ENCODE results near the gene FNDC8. TPM values are rescaled to one million over a fixed set of nuclear protein-coding genes. Genes with fewer than 3 reads are reported as not detected.
"Not testable (repeated sequence)": the region's sequence is repeated elsewhere in the genome, so short reads cannot be mapped to it uniquely, and the experiment has no call there.

Gene FNDC8
- total and polyA plus RNA-seq, 7 experiments from 2014 or later, result not detected

DNA sequence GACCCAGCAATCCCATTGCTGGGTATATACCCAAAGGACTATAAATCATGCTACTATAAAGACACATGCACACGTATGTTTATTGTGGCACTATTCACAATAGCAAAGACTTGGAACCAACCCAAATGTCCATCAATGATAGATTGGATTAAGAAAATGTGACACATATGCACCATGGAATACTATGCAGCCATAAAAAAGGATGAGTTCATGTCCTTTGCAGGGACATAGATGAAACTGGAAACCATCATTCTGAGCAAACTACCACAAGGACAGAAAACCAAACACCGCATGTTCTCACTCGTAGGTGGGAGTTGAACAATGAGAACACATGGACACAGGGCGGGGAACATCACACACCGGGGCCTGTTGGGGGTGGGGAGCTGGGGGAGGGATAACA lies 58.0 kb downstream of the FNDC8 start:
- H3K4me3 Mint-ChIP-seq, result peak overlapping the region in 1 of 10 donors; percentile 32
- CTCF ChIA-PET; H3K4me3 ChIP-seq (ENCODE audit: low read length); DNase-seq; H3K36me3 ChIP-seq (ENCODE audit: control insufficient read depth in 2 of 3, insufficient read depth in 3 of 3, low read length in 3 of 3); H3K9me3 ChIP-seq (ENCODE audit: control insufficient read depth in 2 of 3, low read length in 3 of 3); H3K27me3 ChIP-seq (ENCODE audit: control insufficient read depth in 2 of 2, insufficient read depth in 2 of 2, low read length in 2 of 2); intact Hi-C loops (cut with micrococcal nuclease); ATAC-seq; H3K27ac ChIP-seq (ENCODE audit: low read depth, low read length); H3K9me3 Mint-ChIP-seq; H3K27me3 Mint-ChIP-seq: not testable (repeated sequence)
- peaks cover 20 to 36% of the 10 kb centered on the region in 2 donors for H3K4me1 ChIP-seq (ENCODE audit: control insufficient read depth in 2 of 2, insufficient read depth in 2 of 2, low read length in 2 of 2)
- peak overlapping the region in 3 of 9 donors; percentile 51 to 90 (median 57) for H3K27ac Mint-ChIP-seq
- H3K4me1 Mint-ChIP-seq, result peaks cover 47 to 87% (median 75%) of the 10 kb centered on the region in 7 donors
- H3K36me3 Mint-ChIP-seq, result peaks cover 0 to 10% (median 0%) of the 10 kb centered on the region in 5 donors
- POLR2A ChIA-PET, result interaction anchor here (0.9 to 1.9 kb wide), 5 partner anchors 8 to 62 kb away, joined by 3 to 6 read pairs (median 3); no protein-coding TSS in a partner anchor

Other genes starting within 250 kb of the FNDC8 start
- 1 to 10 TPM; 1.6 to 3.8 (median 2.4) TPM for gene CCT6B, start 160.2 kb upstream of the FNDC8 start, total RNA-seq
- 1 to 10 TPM; 1.3 TPM for gene CCT6B, start 160.2 kb upstream of the FNDC8 start, polyA plus RNA-seq
- gene ZNF830, start 160.1 kb upstream of the FNDC8 start, total RNA-seq, result 10 to 100 TPM; 26.9 to 47.3 (median 44.9) TPM
- gene ZNF830, start 160.1 kb upstream of the FNDC8 start, polyA plus RNA-seq, result 10 to 100 TPM; 20.6 to 30.1 TPM
- gene LIG3, start 141.1 kb upstream of the FNDC8 start, total RNA-seq, result 10 to 100 TPM; 50.2 to 60.3 (median 52.0) TPM
- gene LIG3, start 141.1 kb upstream of the FNDC8 start, polyA plus RNA-seq, result 10 to 100 TPM; 14.4 to 15.0 TPM
- 10 to 100 TPM; 45.0 to 74.7 (median 55.7) TPM for gene RFFL, start 57.9 kb upstream of the FNDC8 start, total RNA-seq
- 10 to 100 TPM; 36.4 to 47.1 TPM for gene RFFL, start 57.9 kb upstream of the FNDC8 start, polyA plus RNA-seq
- 10 to 100 TPM; 15.0 to 34.2 (median 25.4) TPM for gene RAD51D, start 1.8 kb upstream of the FNDC8 start, total RNA-seq
- 10 to 100 TPM in 1 of 2 donors, 1 to 10 TPM in 1; 7.0 to 17.6 TPM for gene RAD51D, start 1.8 kb upstream of the FNDC8 start, polyA plus RNA-seq
- 10 to 100 TPM in 4 of 5 experiments, 1 to 10 TPM in 1; 10.0 to 29.4 (median 21.8) TPM for gene NLE1, start 20.7 kb downstream of the FNDC8 start, total RNA-seq
- gene NLE1, start 20.7 kb downstream of the FNDC8 start, polyA plus RNA-seq, result 10 to 100 TPM in 1 of 2 donors, 1 to 10 TPM in 1; 6.1 to 10.7 TPM
- under 1 TPM; 0.10 to 0.62 (median 0.29) TPM for gene UNC45B, start 26.2 kb downstream of the FNDC8 start, total RNA-seq
- gene UNC45B, start 26.2 kb downstream of the FNDC8 start, polyA plus RNA-seq, result under 1 TPM; 0.10 to 0.22 TPM
- not detected for gene SLC35G3, start 72.8 kb downstream of the FNDC8 start, total RNA-seq
- not detected for gene SLC35G3, start 72.8 kb downstream of the FNDC8 start, polyA plus RNA-seq
- gene SLFN5, start 121.5 kb downstream of the FNDC8 start, total RNA-seq, result 100 to 1,000 TPM in 4 of 5 experiments, 10 to 100 TPM in 1; 80.0 to 199 (median 133) TPM
- 100 to 1,000 TPM; 103 to 169 TPM for gene SLFN5, start 121.5 kb downstream of the FNDC8 start, polyA plus RNA-seq